GM19324 (cell line): Measurements from ENCODE around the gene CMC1.

ENCODE experiments used
- ATAC-seq: cut with Tn5 transposase; IDR thresholded peaks from one replicate; pipeline ENCODE4 v1.9.1; 2021; ENCODE audit warnings: mild to moderate bottlenecking, moderate library complexity; ENCODE audit not compliant: unreplicated experiment, low FRiP score

Gene CMC1

DNA sequence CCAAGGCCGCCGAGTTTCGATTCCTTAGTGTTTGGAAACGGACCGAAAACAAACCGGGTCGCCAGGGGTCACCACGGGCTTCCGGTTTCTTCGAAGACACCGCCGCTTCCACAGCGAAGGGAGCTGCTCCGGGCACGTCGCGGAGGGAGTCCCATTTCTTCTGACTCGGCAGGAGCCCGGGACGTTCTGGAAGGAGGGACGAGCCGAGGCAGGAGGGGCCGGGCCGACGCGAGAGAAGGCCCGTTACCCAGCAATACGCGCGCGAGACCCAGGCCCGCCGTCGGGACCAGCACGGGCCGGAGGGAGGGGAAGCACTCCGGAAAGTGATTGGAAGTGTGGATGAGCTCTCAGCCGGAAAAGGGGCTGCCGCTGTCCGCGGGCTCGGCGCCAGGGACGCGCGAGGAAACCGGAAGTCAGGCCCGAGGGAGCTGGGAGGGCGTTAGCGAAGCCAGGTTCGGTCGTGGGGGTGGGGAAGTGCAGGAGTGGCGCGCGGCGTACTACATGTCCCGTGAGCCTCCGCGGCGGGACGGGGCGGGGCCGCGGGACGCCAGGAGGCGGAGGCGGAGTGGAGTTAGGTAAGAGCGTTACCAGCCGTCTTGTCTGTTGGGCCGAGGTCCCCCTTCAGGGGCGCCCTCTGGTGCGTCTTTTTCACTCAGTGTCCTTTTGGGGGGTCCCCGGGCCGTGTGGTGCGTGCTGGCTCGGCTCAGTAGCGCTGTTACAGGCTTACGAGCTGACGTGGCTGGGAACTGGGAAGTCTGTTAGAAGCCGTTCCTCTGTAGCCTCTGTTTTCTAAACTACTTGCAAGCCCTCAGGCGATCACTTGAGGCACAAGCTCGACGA lies 107.4 kb downstream of the CMC1 start, which contains the start of the genes AZI2 and ZCWPW2:
TSS of gene AZI2 (minus strand) at position 196 of the 840 bp plus-strand sequence. CDS start 8,207 bp downstream, outside the sequence.
TSS of gene ZCWPW2 (plus strand) at position 93 of the 840 bp plus-strand sequence. CDS start 64,348 bp downstream, outside the sequence.
- ATAC-seq: peak; percentile 97

- ATAC-seq: no peak
Measured at GRCh38 chr3:28349469-28350000, 108.1 kb downstream of the CMC1 start.
